Endodermal cell (in vitro differentiated cells): ENCODE measurements around the gene SNX20. TPM values are rescaled to one million over a fixed set of nuclear protein-coding genes. Genes with fewer than 3 reads are reported as not detected.

Source experiments
- DNase-seq: peaks from one replicate; pipeline ENCODE4 v3.0.0-alpha.2; 2017
- H3K27ac ChIP-seq: 2 replicates; pipeline ENCODE4 v1.5.1; 2013; ENCODE audit warnings: mild to moderate bottlenecking, low read depth, low read length, moderate library complexity
- H3K27me3 ChIP-seq: 2 replicates; pipeline ENCODE4 v1.6.1; 2013; ENCODE audit warnings: mild to moderate bottlenecking, low read length, moderate library complexity; ENCODE audit not compliant: insufficient read depth, control insufficient read depth, poor library complexity, severe bottlenecking
- H3K36me3 ChIP-seq: 2 replicates; pipeline ENCODE4 v1.7.0; 2013; ENCODE audit warnings: mild to moderate bottlenecking, low read length, moderate library complexity; ENCODE audit not compliant: control insufficient read depth, insufficient read depth
- H3K4me1 ChIP-seq: one replicate; pipeline ENCODE4 v1.7.0; 2013; ENCODE audit warnings: low read length; ENCODE audit not compliant: control insufficient read depth, insufficient read depth
- H3K4me3 ChIP-seq: 2 replicates; pipeline ENCODE4 v1.5.1; 2013; ENCODE audit warnings: mild to moderate bottlenecking, low read length, moderate library complexity
- H3K9ac ChIP-seq: 2 replicates; pipeline ENCODE4 v1.6.1; 2013; ENCODE audit warnings: mild to moderate bottlenecking, low read length, moderate library complexity; ENCODE audit not compliant: poor library complexity, severe bottlenecking; ENCODE audit errors: extremely low read depth
- H3K9me3 ChIP-seq: 2 replicates; pipeline ENCODE4 v1.6.1; 2013; ENCODE audit warnings: mild to moderate bottlenecking, low read length, moderate library complexity; ENCODE audit not compliant: control insufficient read depth
- H3K27ac Mint-ChIP-seq: 2 replicates; pipeline ENCODE4 v1.8.0; 2020; ENCODE audit warnings: mixed read lengths
- H3K27me3 Mint-ChIP-seq: 2 replicates; pipeline ENCODE4 v1.8.0; 2021; ENCODE audit warnings: mild to moderate bottlenecking, mixed read lengths; ENCODE audit not compliant: insufficient read depth
- H3K36me3 Mint-ChIP-seq: 2 replicates; pipeline ENCODE4 v1.8.0; 2020; ENCODE audit warnings: low read depth, mixed read lengths
- H3K4me1 Mint-ChIP-seq: 2 replicates; pipeline ENCODE4 v1.8.0; 2020; ENCODE audit warnings: mixed read lengths
- H3K4me3 Mint-ChIP-seq: 2 replicates; pipeline ENCODE4 v1.8.0; 2020; ENCODE audit warnings: mild to moderate bottlenecking, moderate library complexity, mixed read lengths
- H3K9me3 Mint-ChIP-seq: 2 replicates; pipeline ENCODE4 v1.8.0; 2020; ENCODE audit warnings: mild to moderate bottlenecking, mixed read lengths
- WGBS, 2 experiments: methylation state at CpG; one replicate each; pipeline versions ENCODE4 v1.1.5 to v1.1.7; 2013; ENCODE audit warnings: missing lambda C conversion rate in 2 of 2, mixed read lengths in 1 of 2; ENCODE audit not compliant: insufficient coverage in 1 of 2, insufficient read length in 1 of 2; 5-methylcytosine and 5-hydroxymethylcytosine counted together
- total RNA-seq, 2 donors: library from RNA; stranded (reverse); fragmentation: NEBNext Ultra II Directional in 1 of 2; extraction: Animal tissue kit (Norgen Biotek cat#: 25700) in 1 of 2; gene quantifications; 2 replicates in 1 of 2; 3 replicates in 1 of 2; pipeline ENCODE4 v1.2.1, GENCODE V29; 2021
- TF ChIP-seq, protein P1 (sequence below): fragments of 200-600 bp; sonication (generic); conservative IDR thresholded peaks from 2 replicates; pipeline ENCODE4 v1.5.0; 2021; ENCODE audit warnings: antibody characterized with exemption, mild to moderate bottlenecking

SNX20 gene
- total RNA-seq, 2 donors from 2014 or later: not detected

GRCh38 chr16:50690177-50690576 lies 9.1 kb upstream of the SNX20 start:
- Histone ChIP-seq H3K4me1 (no peaks in the 10 kb centered on the region), H3K9ac (no peak overlapping the region), H3K4me3 (no peak overlapping the region), H3K36me3 (no peaks in the 10 kb centered on the region), H3K9me3 (no peaks in the 10 kb centered on the region), H3K27ac (no peak overlapping the region), H3K27me3 (peaks cover 35% of the 10 kb centered on the region)
- WGBS, 2 experiments: 93 to 100% methylated on average over 2 of the region's 2 CpGs
- peaks cover 26% of the 10 kb centered on the region for H3K27me3 Mint-ChIP-seq
- H3K36me3 Mint-ChIP-seq: no peaks in the 10 kb centered on the region
- H3K4me3 Mint-ChIP-seq: no peak overlapping the region
- H3K4me1 Mint-ChIP-seq: no peaks in the 10 kb centered on the region
- no peak overlapping the region for H3K27ac Mint-ChIP-seq
- TF ChIP-seq, protein P1, sequence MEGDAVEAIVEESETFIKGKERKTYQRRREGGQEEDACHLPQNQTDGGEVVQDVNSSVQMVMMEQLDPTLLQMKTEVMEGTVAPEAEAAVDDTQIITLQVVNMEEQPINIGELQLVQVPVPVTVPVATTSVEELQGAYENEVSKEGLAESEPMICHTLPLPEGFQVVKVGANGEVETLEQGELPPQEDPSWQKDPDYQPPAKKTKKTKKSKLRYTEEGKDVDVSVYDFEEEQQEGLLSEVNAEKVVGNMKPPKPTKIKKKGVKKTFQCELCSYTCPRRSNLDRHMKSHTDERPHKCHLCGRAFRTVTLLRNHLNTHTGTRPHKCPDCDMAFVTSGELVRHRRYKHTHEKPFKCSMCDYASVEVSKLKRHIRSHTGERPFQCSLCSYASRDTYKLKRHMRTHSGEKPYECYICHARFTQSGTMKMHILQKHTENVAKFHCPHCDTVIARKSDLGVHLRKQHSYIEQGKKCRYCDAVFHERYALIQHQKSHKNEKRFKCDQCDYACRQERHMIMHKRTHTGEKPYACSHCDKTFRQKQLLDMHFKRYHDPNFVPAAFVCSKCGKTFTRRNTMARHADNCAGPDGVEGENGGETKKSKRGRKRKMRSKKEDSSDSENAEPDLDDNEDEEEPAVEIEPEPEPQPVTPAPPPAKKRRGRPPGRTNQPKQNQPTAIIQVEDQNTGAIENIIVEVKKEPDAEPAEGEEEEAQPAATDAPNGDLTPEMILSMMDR: no peak
- DNase-seq: no peak
- no peaks in the 10 kb centered on the region for H3K9me3 Mint-ChIP-seq

GRCh38 chr16:50688867-50689266 lies 7.8 kb upstream of the SNX20 start:
- Mint-ChIP-seq H3K4me1 (no peaks in the 10 kb centered on the region), H3K4me3 (no peak overlapping the region), H3K9me3 (no peaks in the 10 kb centered on the region), H3K27ac (no peak overlapping the region), H3K36me3 (no peaks in the 10 kb centered on the region), H3K27me3 (peaks cover 13% of the 10 kb centered on the region)
- H3K9me3 ChIP-seq: no peaks in the 10 kb centered on the region
- no peak overlapping the region for H3K9ac ChIP-seq
- H3K36me3 ChIP-seq: no peaks in the 10 kb centered on the region
- H3K4me1 ChIP-seq: no peaks in the 10 kb centered on the region
- TF ChIP-seq, protein P1: no peak
- DNase-seq: no peak
- no peak overlapping the region for H3K4me3 ChIP-seq
- peaks cover 21% of the 10 kb centered on the region for H3K27me3 ChIP-seq
- no peak overlapping the region for H3K27ac ChIP-seq
- WGBS, 2 experiments: 86 to 100% methylated on average over 2 to 3 of the region's 3 CpGs

DNA sequence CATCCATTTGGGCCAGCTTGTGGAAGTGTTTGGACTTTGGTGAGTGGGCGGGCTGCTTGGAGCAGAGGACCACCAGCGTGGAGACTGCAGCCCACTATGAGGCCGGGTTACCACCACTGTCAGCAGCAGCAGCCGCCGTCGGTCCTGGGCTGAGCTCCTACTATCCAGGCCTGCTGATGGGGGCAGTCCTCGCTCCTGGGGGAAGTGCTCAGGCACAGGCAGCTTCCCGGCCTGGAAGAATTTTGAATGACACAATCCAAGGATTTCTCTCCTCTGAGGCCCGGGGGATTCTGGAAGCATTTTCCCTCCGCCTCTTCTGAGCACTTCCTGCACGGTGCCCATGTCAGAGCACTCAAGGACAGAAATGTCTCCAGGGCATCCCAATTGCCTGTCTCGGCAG lies 7.0 kb upstream of the SNX20 start:
- Mint-ChIP-seq H3K36me3 (no peaks in the 10 kb centered on the region), H3K4me1 (no peaks in the 10 kb centered on the region), H3K27ac (no peak overlapping the region), H3K27me3 (peaks cover 9% of the 10 kb centered on the region), H3K9me3 (no peaks in the 10 kb centered on the region), H3K4me3 (no peak overlapping the region)
- H3K4me3 ChIP-seq: no peak overlapping the region
- TF ChIP-seq, protein P1: no peak
- no peaks in the 10 kb centered on the region for H3K4me1 ChIP-seq
- H3K9me3 ChIP-seq: no peaks in the 10 kb centered on the region
- WGBS, 2 experiments: 75 to 77% methylated on average over 4 to 11 of the region's 12 CpGs
- no peaks in the 10 kb centered on the region for H3K36me3 ChIP-seq
- peaks cover 16% of the 10 kb centered on the region for H3K27me3 ChIP-seq
- DNase-seq: peak; percentile 45
- H3K27ac ChIP-seq: no peak overlapping the region
- H3K9ac ChIP-seq: no peak overlapping the region
